HG02970 (cell line): ENCODE results near the gene AP5B1.

Experiments
- ATAC-seq: cut with Tn5 transposase; IDR thresholded peaks from one replicate; pipeline ENCODE4 v1.9.1; 2021; ENCODE audit warnings: mild to moderate bottlenecking, moderate library complexity, moderate number of reproducible peaks; ENCODE audit not compliant: unreplicated experiment, low FRiP score

Gene AP5B1

DNA sequence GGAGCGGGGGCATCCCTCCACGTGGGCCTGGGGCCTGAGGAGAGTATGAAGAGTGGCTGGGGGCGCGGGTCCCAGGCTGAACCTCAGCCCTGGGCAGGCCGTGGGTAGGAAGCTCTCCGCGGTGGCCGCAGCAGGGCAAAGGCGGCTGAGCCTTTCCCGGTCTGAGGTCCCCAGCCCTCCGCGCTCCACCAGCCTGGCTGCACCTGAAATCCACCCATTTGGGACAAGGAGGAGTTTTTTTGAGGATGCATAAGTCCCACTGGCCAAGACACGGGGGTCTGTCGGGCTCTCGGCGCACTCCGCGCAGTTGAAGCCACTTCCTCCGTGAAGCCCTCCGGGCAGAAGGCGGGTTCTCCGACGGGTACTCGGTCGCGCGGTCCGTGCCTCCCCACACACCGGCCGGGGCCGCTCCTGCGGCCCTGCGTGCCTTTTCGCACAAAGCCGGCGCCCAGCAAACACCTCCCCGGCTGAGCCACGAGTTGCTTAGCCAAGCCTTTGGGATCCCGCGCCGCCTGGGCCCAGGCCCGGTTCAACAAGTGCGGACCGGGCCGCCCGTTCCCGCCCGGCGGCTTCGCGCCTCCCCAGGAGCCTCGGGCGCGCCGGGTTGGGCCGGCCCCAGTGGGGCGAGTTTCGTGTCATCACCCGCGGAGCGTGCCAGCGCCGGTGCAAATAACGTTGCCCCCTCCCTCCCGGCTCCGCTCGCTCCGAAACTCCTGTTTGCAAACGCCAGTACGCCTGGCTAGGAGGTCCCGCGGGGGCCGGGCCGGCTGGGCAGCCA, 5.4 kb upstream of the AP5B1 start:
- no peak for ATAC-seq

DNA sequence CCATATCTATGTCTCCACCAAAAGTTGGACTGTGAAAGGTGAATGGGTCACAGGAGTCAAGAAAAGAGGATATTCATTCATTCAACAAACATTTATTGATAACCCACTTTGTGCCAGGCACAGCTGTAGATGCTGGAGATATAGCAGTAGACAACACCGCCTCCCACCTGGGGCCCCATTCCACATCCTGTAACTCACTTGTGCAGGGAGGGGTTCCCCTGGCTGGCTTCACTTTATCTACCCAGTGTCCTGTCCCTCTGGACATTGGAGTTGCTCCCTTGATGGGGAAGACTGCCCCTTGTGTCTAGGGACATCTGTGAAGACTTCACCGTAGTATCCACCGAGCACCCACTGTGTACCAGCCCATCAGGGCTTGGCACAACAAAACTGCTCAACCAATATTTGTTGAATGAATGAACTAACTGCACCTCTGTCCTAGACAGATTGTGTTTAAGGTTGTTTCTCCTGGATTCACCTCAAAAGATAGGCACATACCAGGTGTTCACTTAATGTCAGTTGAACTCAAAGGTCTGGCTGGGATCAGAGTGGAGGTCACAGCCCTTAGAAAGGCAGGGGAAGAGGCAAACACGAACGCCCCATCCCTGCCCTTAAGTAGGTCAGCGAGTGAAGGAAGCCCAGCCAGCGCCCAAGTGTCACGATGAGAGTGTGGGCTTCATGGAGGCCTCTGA, 4.7 kb upstream of the AP5B1 start:
- no peak for ATAC-seq

GRCh38 chr11:65782816-65783228, 2.0 kb upstream of the AP5B1 start:
- no peak for ATAC-seq

DNA sequence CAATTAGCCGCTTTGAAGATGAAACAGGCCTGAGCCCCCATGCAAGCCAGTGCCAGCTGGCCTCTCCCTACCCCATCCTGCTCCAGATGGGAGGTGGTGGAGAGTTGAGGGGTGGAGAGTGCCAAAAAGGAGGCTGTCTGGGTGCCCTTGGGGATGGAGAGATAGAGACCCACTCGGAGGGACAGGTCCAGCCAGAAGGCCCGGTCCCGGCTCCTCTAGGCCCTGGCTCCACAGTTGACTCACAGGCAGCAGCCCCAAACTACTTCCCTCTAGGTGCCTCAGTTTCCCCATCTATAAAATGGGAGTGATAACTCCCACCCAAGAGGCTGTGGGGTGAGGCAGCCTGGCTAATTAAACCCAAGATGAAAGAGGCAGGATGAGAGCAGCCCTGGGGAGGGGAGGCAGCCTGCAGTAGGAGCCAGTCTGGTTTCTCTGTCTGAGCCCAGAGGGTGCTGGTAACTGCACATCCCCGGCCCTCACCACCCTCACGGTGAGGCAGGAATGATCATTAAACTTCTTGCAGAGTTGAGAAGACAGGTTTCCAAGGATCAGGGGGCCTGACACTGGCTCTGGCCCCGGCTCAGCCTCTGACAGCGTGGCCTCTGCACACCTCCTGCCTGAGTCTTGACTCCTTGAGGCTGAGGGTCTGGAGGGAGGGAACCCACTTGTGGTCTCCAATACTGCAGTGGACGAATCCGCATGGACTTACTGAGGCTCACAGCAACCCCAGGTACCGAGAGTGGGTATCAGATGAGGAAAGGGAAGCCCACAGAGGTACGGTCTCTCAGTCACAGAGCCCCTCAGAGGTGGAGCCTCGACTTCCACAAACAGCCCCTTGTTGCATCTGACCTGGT, 1.4 kb upstream of the AP5B1 start:
- no peak for ATAC-seq

DNA sequence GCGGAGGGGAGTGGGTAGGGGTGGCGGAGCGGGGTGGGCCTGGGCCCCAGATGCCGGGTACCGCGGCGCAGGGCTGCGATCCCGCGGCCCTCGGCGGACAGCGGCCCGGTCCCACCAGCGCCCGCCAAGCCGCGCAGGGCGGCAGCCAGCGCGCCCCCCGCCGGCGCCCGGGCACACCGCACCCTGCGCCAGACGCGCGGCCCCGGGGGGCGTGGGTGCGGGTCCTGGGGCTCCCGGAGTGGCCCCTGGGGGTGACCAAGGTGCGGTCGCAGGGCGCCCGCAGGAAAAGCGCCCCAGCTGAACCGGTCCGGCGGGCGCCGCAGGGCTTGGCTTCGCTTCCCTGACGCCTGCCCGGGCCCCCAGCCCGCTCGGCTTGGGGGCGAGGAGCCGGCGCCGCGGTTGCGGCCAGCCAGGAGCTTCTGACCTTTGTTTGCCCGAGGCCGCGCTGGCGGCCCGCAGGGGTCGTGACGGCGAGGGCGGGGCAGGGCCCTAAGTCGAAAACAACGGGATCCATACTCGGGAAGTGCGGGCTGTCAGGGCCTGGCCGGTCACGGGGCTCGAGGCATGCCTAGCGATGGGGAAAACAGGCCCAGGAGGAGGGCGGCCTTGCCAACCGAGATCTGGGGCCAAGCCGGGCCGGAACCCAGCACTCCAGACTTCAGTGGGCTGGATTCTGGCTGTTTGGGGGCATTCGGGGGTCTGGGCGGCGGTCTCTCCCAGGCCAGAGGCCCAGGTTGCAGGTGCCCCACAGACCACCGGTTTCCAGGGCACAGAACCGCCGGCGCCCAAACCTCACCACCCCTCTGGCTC, 581 bp upstream of the AP5B1 start:
- peak; percentile 22 for ATAC-seq

DNA sequence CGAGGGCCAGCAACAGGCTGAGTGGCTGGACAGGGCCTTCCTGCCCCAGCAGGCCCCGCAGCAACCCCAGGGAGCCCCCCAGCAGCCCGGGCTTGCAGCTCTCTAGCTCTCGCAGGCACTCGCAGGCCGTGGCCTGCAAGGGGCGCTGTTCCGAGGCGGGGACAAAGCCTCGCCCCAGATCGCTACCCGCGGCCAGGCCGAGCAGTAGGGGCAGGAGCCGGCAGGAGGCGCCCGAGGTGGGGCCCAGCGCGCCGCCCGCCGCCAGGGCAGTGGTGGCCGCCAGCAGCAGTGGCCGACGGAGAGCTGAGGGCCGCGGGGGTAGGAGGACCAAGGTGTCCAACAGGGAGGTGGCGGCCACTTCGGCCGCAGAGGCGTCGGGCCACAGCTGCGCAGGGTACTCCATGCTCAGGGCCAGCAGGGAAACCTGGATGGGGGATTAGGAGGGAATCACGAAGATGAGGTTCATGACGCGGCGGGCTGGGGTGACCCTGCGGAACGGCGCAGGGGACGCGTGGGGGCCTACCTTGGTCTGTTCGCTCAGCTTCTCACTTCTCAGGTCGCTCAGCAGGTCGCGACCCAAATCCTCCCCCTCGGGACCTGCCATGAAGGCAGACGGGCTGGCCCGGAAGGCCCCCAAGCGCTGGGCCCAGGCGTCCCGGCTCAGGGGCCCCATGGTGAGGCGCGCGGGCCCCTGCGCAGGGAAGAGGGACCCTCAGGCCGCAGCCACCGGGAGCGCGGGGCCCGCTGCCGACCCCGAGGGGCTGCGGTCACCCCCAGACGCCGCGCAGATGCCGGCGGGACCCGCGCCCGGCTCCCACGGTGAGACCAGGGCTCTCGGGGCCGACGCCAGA, 632 bp downstream of the AP5B1 start:
- peak; percentile 11 for ATAC-seq

DNA sequence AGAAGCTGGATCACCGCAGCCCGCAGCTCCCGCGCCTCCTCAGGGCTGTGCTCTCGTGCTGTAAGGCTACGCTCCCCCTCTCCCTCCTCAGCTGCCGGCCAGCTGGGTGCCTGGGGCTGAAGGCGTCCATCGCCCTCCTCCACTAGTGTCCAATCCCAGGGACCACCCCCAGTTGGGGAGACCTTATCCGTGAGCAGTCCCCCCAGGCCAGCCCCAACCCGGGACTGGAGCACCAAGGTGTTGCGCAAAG, 1.2 kb downstream of the AP5B1 start:
- no peak for ATAC-seq

DNA sequence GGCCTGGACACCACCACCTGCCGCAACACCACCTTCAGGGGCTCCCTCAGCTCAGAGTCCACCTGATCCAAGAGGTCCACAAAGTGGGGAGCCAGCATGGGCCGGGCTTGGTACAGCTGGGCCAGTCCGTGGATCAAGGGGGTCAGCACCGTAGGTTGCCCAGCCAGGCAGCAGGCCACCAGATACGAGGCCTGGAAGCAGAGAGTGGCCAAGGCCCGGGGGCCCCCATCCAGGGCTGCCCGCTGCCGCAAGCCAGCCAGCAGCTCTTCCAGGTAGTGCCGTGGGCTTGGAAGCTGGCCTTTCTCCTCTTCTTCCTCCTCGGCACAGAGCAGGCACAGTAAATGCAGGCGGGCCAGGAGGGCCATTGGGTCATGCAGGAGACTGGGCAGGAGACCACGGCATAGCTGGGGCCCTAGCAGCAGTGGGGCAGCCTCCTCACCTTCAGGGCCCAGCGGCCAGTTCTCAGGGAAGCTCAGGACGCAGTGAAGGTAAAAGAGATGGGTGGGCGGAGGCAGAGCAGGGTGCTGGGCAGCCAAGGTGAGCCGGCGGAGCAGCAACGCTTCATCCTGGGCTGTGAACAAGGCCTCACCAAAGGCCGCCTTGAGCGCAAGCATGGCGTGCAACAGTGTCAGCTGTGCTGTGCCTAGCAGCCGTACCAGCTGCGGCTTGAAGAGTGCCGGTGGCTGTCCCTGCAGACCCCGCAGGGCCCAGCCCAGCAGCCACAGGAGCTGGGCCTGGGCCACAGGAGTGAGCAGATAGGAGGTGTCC, 1.7 kb downstream of the AP5B1 start:
- no peak for ATAC-seq

- no peak for ATAC-seq
Observed at GRCh38 chr11:65778431-65778900, 2.3 kb downstream of the AP5B1 start.

- ATAC-seq = no peak
Observed at GRCh38 chr11:65777821-65778361, 2.9 kb downstream of the AP5B1 start.

GRCh38 chr11:65777241-65777640, 3.5 kb downstream of the AP5B1 start:
- no peak for ATAC-seq

DNA sequence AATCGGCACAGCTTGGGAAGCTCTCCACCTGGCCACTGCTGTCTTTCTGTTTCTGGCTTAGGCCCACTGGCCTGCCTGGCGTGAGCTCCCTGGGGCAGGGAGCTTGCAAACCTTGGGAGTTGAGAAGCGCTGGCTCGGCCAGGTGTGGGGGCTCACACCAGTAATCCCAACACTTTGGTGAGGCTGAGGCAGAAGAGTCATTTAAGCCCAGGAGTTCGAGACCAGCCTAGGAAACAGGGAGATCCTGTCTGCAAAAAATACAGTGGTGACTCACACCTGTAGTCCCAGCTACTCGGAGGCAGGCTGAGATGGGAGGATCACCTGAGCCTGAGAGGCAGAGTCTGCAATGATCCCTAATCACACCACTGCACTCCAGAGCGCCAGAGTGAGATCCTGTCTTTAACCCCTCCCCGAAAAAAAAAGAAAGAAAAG, 4.0 kb downstream of the AP5B1 start:
- no peak for ATAC-seq

DNA sequence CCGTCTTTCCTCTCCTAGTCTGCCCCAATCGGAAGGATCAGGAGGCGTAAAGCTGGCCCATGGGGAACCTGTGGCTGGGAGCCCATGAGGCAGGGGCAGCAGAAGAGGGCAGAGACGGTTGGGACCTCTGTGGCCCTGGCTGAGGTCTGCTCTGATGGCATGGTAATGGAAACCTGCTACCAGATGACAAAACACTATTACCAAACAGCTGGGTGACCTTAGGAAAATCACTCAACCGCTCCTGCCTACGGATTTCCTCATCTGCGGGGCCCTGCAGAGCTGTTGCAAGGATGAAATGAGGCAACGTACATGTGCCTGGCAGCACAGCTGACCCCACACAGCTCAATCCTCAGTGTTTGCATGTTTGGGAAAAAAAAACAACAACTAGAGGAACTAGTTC, 4.6 kb downstream of the AP5B1 start:
- ATAC-seq = no peak

DNA sequence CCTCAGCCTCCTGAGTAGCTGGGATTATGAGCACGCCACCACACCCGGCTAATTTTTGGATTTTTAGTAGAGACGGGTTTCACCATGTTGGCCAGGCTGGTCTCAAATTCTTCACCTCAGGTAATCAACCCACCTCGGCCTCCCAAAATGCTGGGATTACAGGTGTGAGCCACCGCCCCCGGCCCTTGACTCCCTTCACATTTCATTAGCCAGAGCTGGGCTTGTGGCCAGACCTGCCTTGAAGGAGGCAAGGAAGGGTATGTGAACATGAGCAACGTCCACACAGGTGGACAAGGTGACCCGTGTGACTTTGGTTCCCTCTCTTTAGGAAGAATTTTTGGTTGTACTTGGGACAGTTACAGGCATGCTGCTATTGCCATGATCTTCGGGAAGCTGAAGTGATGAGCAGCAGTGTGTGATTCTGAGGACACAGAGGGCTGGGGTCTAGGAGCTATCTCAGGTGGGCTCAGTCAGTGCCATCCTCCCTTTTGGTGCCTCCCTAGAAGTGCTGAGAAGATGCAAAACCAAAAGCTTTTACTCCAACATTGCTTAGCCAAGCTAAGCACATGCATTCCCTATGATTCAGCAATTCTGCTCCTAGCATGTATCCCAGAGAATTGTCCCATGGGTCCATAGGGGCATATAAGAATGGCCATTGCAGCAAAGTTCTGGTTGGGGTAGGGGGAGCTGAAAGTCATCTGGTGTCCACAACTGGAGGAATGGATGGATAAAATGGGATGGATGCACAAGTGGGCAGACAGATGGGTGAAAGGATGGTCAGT, 6.1 kb downstream of the AP5B1 start:
- no peak for ATAC-seq

- no peak for ATAC-seq
Observed at GRCh38 chr11:65773784-65774411, 6.9 kb downstream of the AP5B1 start.

DNA sequence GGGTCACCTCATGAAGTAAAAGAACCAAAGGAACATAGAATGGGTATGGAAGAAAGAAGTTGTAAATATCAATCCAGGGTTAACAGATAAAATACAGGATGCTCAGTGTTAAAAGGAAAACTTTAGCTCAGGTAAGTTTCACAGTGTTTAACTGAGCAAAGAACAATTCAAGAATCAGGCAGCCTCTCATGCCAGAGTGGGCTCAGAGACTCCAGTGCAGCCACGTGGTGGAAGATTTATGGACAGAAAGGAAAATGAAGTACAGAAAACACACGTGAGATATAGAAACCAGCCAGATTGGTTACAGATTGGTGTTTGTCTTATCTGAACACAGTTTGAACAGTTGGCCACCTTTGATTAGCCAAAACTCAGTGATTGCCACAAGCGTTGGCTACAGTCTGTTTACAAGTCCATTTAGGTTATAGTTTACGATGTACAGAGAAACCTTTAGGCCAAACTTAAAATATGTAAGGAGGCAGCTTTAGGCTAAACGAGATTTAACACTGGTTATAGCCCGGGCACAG, 9.1 kb downstream of the AP5B1 start:
- ATAC-seq = no peak

- ATAC-seq = no peak
Observed at GRCh38 chr11:65770951-65771567, 9.7 kb downstream of the AP5B1 start.
